ENCODE data around the gene ERAL1. TPM values are rescaled to one million over a fixed set of nuclear protein-coding genes. Genes with fewer than 3 reads are reported as not detected.

ERAL1 gene
- total and polyA plus RNA-seq, 2 of the 13 experiments (the other 11 are each of a cell fraction or from before 2014, with no cell fraction given) = 46.9 to 72.2 TPM

- TF ChIP-seq ZNF256 (CRISPR knock-in tag; conservative IDR thresholded peaks at IDR 0.05) (no peak), FOXJ3 (CRISPR knock-in tag; IDR thresholded peaks at IDR 0.05; ENCODE audit: borderline replicate concordance) (no peak), ESRRA (CRISPR knock-in tag; IDR thresholded peaks at IDR 0.05; ENCODE audit: low read depth) (no peak), ZNF367 (CRISPR knock-in tag; IDR thresholded peaks at IDR 0.05; ENCODE audit: borderline replicate concordance) (no peak), THAP9 (CRISPR knock-in tag; IDR thresholded peaks at IDR 0.05; ENCODE audit: borderline replicate concordance) (no peak), ZBTB4 (CRISPR knock-in tag; IDR thresholded peaks at IDR 0.05; ENCODE audit: borderline replicate concordance) (no peak), NFE2L2 (IDR thresholded peaks at IDR 0.05; ENCODE audit: low read length) (no peak), NR1H2 (CRISPR knock-in tag; IDR thresholded peaks at IDR 0.05; ENCODE audit: borderline replicate concordance, low read depth) (no peak), PRDM10 (CRISPR knock-in tag; IDR thresholded peaks at IDR 0.05; ENCODE audit: low read depth) (no peak), NPAS2 (CRISPR knock-in tag; IDR thresholded peaks at IDR 0.05; ENCODE audit: borderline replicate concordance) (no peak), EZH2 (conservative IDR thresholded peaks at IDR 0.05; ENCODE audit: low read depth, low read length) (no peak), TIGD3 (CRISPR knock-in tag; IDR thresholded peaks at IDR 0.05; ENCODE audit: borderline replicate concordance) (no peak), ARNTL (CRISPR knock-in tag; IDR thresholded peaks at IDR 0.05) (no peak), ZSCAN20 (CRISPR knock-in tag; IDR thresholded peaks at IDR 0.05; ENCODE audit: borderline replicate concordance) (no peak), BCL6 (CRISPR knock-in tag; IDR thresholded peaks at IDR 0.05) (no peak), ZNF296 (CRISPR knock-in tag; conservative IDR thresholded peaks at IDR 0.05) (no peak), PRPF4 (IDR thresholded peaks at IDR 0.05; ENCODE audit: low read depth, low read length, poor library complexity, severe bottlenecking) (no peak), MIER2 (CRISPR knock-in tag; IDR thresholded peaks at IDR 0.05) (no peak)
Measured at GRCh38 chr17:28897769-28898526, 43.1 kb downstream of the ERAL1 start (continued).

Measured in HepG2 (cell line).